Mesothelial cell of epicardium (in vitro differentiated cells): Measurements from ENCODE around the gene CSMD2. TPM values are rescaled to one million over a fixed set of nuclear protein-coding genes. Genes with fewer than 3 reads are reported as not detected.

Source experiments
- DNase-seq, 2 experiments: peaks; one replicate each; pipeline ENCODE4 v3.0.0; 2021; ENCODE audit warnings: low spot score in 2 of 2; ENCODE audit not compliant: unreplicated experiment in 2 of 2
- H3K27ac Mint-ChIP-seq: 2 replicates; pipeline ENCODE4 v1.8.0; 2021; ENCODE audit warnings: mixed read lengths
- H3K27me3 Mint-ChIP-seq: 2 replicates; pipeline ENCODE4 v1.8.0; 2021; ENCODE audit warnings: low read depth, mixed read lengths
- H3K36me3 Mint-ChIP-seq: 2 replicates; pipeline ENCODE4 v1.8.0; 2021; ENCODE audit warnings: mixed read lengths
- H3K4me1 Mint-ChIP-seq: 2 replicates; pipeline ENCODE4 v1.8.0; 2021; ENCODE audit warnings: mixed read lengths
- H3K4me3 Mint-ChIP-seq: 2 replicates; pipeline ENCODE4 v1.8.0; 2021; ENCODE audit warnings: mild to moderate bottlenecking, moderate library complexity, mixed read lengths
- H3K9me3 Mint-ChIP-seq: 2 replicates; pipeline ENCODE4 v1.8.0; 2021; ENCODE audit warnings: mixed read lengths
- CTCF ChIP-seq: fragments of 200-600 bp; sonication (generic); IDR thresholded peaks from one replicate; pipeline ENCODE4 v1.5.0; 2021; ENCODE audit warnings: antibody characterized with exemption; ENCODE audit not compliant: unreplicated experiment
- total RNA-seq: library from RNA; stranded (reverse); gene quantifications from 3 replicates; pipeline ENCODE4 v1.2.1, GENCODE V29; 2021

CSMD2 gene
- total RNA-seq, 1 donor from 2014 or later: 1.9 TPM

DNA sequence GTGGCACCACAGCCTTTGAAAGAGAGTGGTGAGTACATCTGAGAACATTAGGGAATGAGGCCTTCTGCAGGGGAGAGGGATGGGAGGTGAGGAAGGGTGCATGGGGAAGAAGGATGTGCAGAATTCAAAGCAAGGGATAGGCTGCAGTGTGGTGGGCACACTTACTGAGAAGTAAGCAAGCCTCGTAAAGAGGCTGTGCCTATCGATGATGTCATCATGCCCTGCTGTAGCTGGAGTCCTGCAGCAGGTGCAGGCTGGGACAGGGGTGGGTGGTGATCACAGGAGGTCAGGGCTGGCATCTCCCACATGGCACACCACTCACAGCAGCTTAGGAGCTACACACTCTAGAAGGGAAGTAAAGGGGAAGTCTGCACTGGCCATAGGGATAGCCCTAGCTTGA is 676.4 kb downstream of the CSMD2 start:
- Mint-ChIP-seq H3K27me3 (no peaks in the 10 kb centered on the region), H3K4me1 (no peaks in the 10 kb centered on the region), H3K4me3 (no peak overlapping the region), H3K36me3 (peaks cover 79% of the 10 kb centered on the region), H3K27ac (no peak overlapping the region), H3K9me3 (peaks cover 44% of the 10 kb centered on the region)
- no peak for TF ChIP-seq CTCF
- DNase-seq: no peak

DNA sequence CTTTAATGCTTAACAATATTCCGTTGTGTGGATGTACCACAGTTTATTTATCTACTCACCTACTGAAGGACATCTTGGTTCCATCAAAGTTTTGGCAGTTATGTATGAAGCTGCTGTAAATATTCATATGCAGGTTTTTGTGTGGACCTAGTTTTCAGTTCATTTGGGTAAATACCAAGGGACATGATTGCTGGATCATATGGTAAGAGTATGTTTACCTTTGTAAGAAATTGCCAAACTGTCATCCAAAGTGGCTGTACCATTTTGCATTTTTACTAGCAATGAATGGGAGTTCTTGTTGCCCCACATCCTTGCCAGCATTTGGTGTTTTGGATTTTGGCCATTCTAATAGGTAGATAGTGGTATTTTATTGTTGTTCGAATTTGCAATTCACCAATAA is 682.6 kb downstream of the CSMD2 start:
- Mint-ChIP-seq H3K4me3 (no peak overlapping the region), H3K4me1 (no peaks in the 10 kb centered on the region), H3K27ac (no peak overlapping the region), H3K36me3 (peaks cover 60% of the 10 kb centered on the region), H3K27me3 (no peaks in the 10 kb centered on the region), H3K9me3 (peaks cover 25% of the 10 kb centered on the region)
- TF ChIP-seq CTCF: no peak
- no peak for DNase-seq

DNA sequence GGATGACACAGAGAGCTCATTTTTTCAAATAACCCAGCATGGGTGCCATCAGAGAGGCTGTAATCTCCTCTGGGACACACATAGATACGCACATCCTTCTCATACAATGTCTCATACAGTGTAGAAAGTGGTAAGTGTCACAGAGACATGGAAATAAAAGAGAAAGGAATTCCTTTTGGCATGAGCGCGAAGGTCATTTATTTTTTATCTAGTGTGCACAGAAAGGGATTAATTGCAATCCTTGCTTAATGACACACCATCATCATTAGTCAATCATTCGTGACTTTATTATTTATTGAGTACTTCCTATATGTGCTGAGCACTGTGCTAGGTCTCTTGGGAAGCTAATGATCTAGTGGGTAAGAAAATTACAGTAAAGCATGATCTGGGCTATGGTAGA is 687.6 kb downstream of the CSMD2 start:
- no peaks in the 10 kb centered on the region for H3K9me3 Mint-ChIP-seq
- H3K4me1 Mint-ChIP-seq: peaks cover 8% of the 10 kb centered on the region
- peaks cover 20% of the 10 kb centered on the region for H3K36me3 Mint-ChIP-seq
- H3K4me3 Mint-ChIP-seq: no peak overlapping the region
- TF ChIP-seq CTCF: no peak
- no peak for DNase-seq
- no peaks in the 10 kb centered on the region for H3K27me3 Mint-ChIP-seq
- H3K27ac Mint-ChIP-seq: no peak overlapping the region

DNA sequence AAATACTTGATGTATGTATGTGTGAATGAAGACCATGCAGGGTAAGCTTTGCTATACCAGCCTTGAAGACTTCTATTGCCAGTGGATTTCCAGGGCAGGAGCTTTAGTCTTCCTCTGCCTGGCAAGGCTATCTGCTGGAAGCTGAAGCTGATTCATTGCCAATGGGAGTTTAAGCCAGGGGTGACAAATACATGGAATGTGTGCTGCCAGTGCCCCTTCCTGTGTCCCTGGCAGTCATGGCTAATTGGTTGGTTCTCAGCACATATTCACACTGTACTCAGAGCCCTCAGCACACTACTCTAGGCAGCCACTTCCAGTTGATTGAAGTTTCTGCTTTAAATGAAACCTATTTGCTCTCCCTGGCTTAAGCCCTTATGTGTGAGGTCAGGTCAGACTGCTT is 691.1 kb downstream of the CSMD2 start:
- Mint-ChIP-seq H3K27ac (no peak overlapping the region), H3K4me3 (peak overlapping the region; percentile 84), H3K27me3 (no peaks in the 10 kb centered on the region), H3K36me3 (peaks cover 1% of the 10 kb centered on the region), H3K9me3 (no peaks in the 10 kb centered on the region), H3K4me1 (peaks cover 17% of the 10 kb centered on the region)
- DNase-seq: no peak
- TF ChIP-seq CTCF: no peak

DNA sequence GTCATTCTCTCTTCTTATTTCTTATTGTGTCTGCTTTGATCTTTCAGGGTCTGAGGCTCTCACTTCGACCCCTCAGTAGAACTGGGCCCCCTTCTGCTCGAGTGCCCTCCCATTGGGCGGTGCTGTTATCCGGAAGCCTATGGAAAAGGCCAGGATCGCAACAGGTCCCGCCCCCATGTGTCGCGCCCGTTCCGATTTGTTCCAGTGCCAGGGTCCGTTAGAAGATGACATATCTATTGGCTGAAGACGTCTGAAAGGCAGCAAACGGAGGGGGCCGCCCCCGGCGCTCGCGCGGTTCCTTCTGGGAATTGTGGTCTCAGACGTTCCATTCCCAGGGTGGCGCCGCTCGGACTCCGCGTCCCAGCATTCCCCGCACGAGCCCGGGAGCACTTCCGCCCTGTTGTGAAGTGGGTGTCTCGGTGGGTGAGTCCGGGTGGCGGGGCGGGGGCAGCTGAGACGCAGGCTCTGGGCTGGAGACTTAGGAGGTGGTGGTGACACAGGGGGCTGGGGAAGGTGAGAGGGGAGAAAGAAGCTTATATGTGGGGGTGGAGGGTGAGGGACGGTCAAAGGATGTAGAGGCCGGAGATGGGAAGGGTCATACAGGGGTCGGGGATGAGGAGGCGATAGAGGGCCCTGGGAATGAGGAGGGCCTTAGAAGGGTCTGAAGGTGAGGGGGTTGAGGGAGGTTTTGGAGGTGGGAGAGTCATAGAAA is 692.6 kb downstream of the CSMD2 start, which contains the start of gene ZSCAN20:
ZSCAN20 (plus strand) TSS at position 377 of the 712 bp plus-strand sequence. CDS start 6,644 bp downstream, outside the sequence.
- Mint-ChIP-seq H3K27me3 (no peaks in the 10 kb centered on the region), H3K9me3 (no peaks in the 10 kb centered on the region), H3K36me3 (peaks cover 1% of the 10 kb centered on the region), H3K27ac (peak within 1 kb of the TSS; percentile 74), H3K4me1 (peaks cover 17% of the 10 kb centered on the region), H3K4me3 (peak within 1 kb of the TSS; percentile 84)
- DNase-seq: peak; percentile 93 to 97
- TF ChIP-seq CTCF: no peak

GRCh38 chr1:33471416-33471815 is 693.6 kb downstream of the CSMD2 start:
- Mint-ChIP-seq H3K9me3 (no peaks in the 10 kb centered on the region), H3K36me3 (peaks cover 1% of the 10 kb centered on the region), H3K4me1 (peaks cover 17% of the 10 kb centered on the region), H3K27ac (no peak overlapping the region), H3K4me3 (no peak overlapping the region), H3K27me3 (no peaks in the 10 kb centered on the region)
- no peak for DNase-seq
- no peak for TF ChIP-seq CTCF
